A673 (cell line): Measurements from ENCODE around the gene RTN4RL1.

Experiments
- CTCF ChIP-seq: fragments of 300-800, 200-600 bp; sonication (generic); conservative IDR thresholded peaks from 2 replicates; pipeline ENCODE4 v1.5.1; 2017; ENCODE audit warnings: low read depth, mild to moderate bottlenecking, antibody characterized with exemption, low read length, moderate library complexity, mixed read lengths
- EZH2 ChIP-seq: fragments of 200-600 bp; sonication (generic); IDR thresholded peaks from 2 replicates; pipeline ENCODE4 v1.6.1; 2017; ENCODE audit warnings: borderline replicate concordance, low read depth, mild to moderate bottlenecking, mixed read lengths, antibody characterized with exemption, low read length; ENCODE audit not compliant: poor library complexity, severe bottlenecking

GRCh38 chr17:2034157-2034556 lies 9.0 kb upstream of the RTN4RL1 start:
- TF ChIP-seq CTCF = no peak
- TF ChIP-seq EZH2 = no peak
